Testis (tissue), 2 donors: ENCODE results near the gene CLRN1.
A peak's percentile ranks its signal among the peaks of the same experiment; 100 is the strongest.

Source experiments
- CTCF ChIP-seq, 3 experiments: fragments of 450-650 bp in 2 of 3; fragments of 200-600 bp in 1 of 3; sonication (generic) in 1 of 3; IDR thresholded peaks; one replicate each; pipeline ENCODE4 v1.5.1; 2016 to 2019; ENCODE audit warnings: antibody characterized with exemption in 3 of 3, mild to moderate bottlenecking in 2 of 3, moderate library complexity in 1 of 3
- POLR2A ChIP-seq: fragments of 450-650 bp; IDR thresholded peaks from one replicate; pipeline ENCODE4 v1.6.1; 2017; ENCODE audit warnings: antibody characterized with exemption, mild to moderate bottlenecking, moderate library complexity

GRCh38 chr3:150925751-150926201, 46.8 kb downstream of the CLRN1 start:
- TF ChIP-seq CTCF (IDR thresholded peaks at IDR 0.05) (peak; percentile 23 to 46 (median 34)), POLR2A (no peak)
